HepG2 (cell line): ENCODE results near the gene BOD1.

Experiments used
- ARNT2 ChIP-seq: sonication (generic); formaldehyde crosslinking; IDR thresholded peaks from 2 replicates; pipeline ENCODE4 v1.8.0; 2022; ENCODE audit warnings: mild to moderate bottlenecking, low read depth, missing genetic modification reagents, moderate library complexity
- GFI1 ChIP-seq: sonication (generic); formaldehyde crosslinking; IDR thresholded peaks from 2 replicates; pipeline ENCODE4 v1.5.0; 2020; ENCODE audit warnings: missing genetic modification reagents, mild to moderate bottlenecking, borderline replicate concordance
- MEIS2 ChIP-seq: sonication (generic); formaldehyde crosslinking; IDR thresholded peaks from 2 replicates; pipeline ENCODE4 v1.9.0; 2021; ENCODE audit warnings: mild to moderate bottlenecking, missing genetic modification reagents
- NCOA1 ChIP-seq: sonication (generic); formaldehyde crosslinking; IDR thresholded peaks from 2 replicates; pipeline ENCODE4 v1.9.0; 2021; ENCODE audit warnings: missing genetic modification reagents
- POLR2AphosphoS5 ChIP-seq: IDR thresholded peaks from 2 replicates; pipeline ENCODE4 v1.6.1; 2012; ENCODE audit warnings: low read depth, low read length
- SMC3 ChIP-seq: IDR thresholded peaks from 2 replicates; pipeline ENCODE4 v1.6.1; 2011; ENCODE audit warnings: low read length, improper control_type of control experiment
- SP1 ChIP-seq, 2 experiments: fragments of 450-650 bp in 1 of 2; sonication (generic) in 1 of 2; formaldehyde crosslinking in 1 of 2; IDR thresholded peaks; 2 replicates each; pipeline versions ENCODE4 v1.4.0 to v1.6.1; 2016 to 2020; ENCODE audit warnings: missing genetic modification reagents in 1 of 2
- ZFP36 ChIP-seq: fragments of 150-350 bp; IDR thresholded peaks from 2 replicates; pipeline ENCODE4 v1.6.1; 2018; ENCODE audit warnings: borderline replicate concordance, low read length, low read depth; ENCODE audit not compliant: partially characterized antibody
- ZNF354B ChIP-seq: sonication (generic); formaldehyde crosslinking; IDR thresholded peaks from 2 replicates; pipeline ENCODE4 v1.8.0; 2022; ENCODE audit warnings: mild to moderate bottlenecking, missing genetic modification reagents
- ZNF879 ChIP-seq: sonication (generic); formaldehyde crosslinking; IDR thresholded peaks from 2 replicates; pipeline ENCODE4 v1.8.1; 2023; ENCODE audit warnings: missing genetic modification reagents
- TF ChIP-seq, protein P1 (sequence below): sonication (generic); formaldehyde crosslinking; IDR thresholded peaks from 2 replicates; pipeline ENCODE4 v1.5.0; 2020; ENCODE audit warnings: missing genetic modification reagents
- TF ChIP-seq, protein P2 (sequence below): sonication (generic); formaldehyde crosslinking; IDR thresholded peaks from 2 replicates; pipeline ENCODE4 v1.4.0; 2020; ENCODE audit warnings: missing genetic modification reagents, low read depth, mild to moderate bottlenecking, borderline replicate concordance
- TF ChIP-seq, protein P3 (sequence below): sonication (generic); formaldehyde crosslinking; IDR thresholded peaks from 2 replicates; pipeline ENCODE4 v1.8.1; 2023; ENCODE audit warnings: mild to moderate bottlenecking, missing genetic modification reagents
- TF ChIP-seq, protein P4 (sequence below), 2 experiments: fragments of 450-650 bp in 1 of 2; sonication (generic) in 1 of 2; formaldehyde crosslinking in 1 of 2; IDR thresholded peaks; 2 replicates each; pipeline versions ENCODE4 v1.6.1 to v1.8.0; 2016 to 2022; ENCODE audit warnings: antibody characterized with exemption in 1 of 2, mild to moderate bottlenecking in 1 of 2, missing genetic modification reagents in 1 of 2

DNA sequence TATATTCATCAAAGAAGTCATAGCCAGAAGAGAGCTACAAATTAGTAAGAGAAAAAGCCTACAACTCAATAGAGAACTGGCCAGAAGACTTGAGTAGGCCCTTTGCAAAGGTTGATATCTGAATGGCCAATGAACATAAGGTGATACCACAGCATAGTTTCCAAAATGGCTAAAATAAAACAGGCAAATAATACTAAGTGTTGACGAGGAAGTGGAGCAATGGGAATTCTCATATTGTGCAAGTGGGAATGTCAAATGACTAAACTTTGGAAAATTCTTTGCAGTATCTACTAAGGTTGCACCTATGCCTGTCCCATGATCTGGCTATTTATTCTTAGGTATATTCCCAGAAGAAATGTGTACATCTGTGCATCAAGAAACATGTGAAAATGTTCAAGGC, 48.3 kb downstream of the BOD1 start:
- TF ChIP-seq, protein P1, sequence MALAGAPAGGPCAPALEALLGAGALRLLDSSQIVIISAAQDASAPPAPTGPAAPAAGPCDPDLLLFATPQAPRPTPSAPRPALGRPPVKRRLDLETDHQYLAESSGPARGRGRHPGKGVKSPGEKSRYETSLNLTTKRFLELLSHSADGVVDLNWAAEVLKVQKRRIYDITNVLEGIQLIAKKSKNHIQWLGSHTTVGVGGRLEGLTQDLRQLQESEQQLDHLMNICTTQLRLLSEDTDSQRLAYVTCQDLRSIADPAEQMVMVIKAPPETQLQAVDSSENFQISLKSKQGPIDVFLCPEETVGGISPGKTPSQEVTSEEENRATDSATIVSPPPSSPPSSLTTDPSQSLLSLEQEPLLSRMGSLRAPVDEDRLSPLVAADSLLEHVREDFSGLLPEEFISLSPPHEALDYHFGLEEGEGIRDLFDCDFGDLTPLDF (CRISPR knock-in tag) = no peak
- TF ChIP-seq, protein P2, sequence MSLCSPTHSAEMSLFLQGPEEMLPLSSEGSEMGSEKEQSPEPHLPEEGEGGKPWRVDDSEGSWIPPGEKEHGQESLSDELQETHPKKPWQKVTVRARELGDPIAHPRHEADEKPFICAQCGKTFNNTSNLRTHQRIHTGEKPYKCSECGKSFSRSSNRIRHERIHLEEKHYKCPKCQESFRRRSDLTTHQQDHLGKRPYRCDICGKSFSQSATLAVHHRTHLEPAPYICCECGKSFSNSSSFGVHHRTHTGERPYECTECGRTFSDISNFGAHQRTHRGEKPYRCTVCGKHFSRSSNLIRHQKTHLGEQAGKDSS (CRISPR knock-in tag) = no peak
- no peak for TF ChIP-seq ZNF354B (CRISPR knock-in tag)
- TF ChIP-seq ZNF879 (CRISPR knock-in tag) = no peak
- TF ChIP-seq SP1 (IDR thresholded peaks at IDR 0.05) = no peak
- no peak for TF ChIP-seq SP1 (CRISPR knock-in tag; IDR thresholded peaks at IDR 0.05)
- TF ChIP-seq, protein P3, sequence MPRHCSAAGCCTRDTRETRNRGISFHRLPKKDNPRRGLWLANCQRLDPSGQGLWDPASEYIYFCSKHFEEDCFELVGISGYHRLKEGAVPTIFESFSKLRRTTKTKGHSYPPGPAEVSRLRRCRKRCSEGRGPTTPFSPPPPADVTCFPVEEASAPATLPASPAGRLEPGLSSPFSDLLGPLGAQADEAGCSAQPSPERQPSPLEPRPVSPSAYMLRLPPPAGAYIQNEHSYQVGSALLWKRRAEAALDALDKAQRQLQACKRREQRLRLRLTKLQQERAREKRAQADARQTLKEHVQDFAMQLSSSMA (CRISPR knock-in tag) = no peak
- no peak for TF ChIP-seq GFI1
- TF ChIP-seq POLR2AphosphoS5 = no peak
- TF ChIP-seq, protein P4, sequence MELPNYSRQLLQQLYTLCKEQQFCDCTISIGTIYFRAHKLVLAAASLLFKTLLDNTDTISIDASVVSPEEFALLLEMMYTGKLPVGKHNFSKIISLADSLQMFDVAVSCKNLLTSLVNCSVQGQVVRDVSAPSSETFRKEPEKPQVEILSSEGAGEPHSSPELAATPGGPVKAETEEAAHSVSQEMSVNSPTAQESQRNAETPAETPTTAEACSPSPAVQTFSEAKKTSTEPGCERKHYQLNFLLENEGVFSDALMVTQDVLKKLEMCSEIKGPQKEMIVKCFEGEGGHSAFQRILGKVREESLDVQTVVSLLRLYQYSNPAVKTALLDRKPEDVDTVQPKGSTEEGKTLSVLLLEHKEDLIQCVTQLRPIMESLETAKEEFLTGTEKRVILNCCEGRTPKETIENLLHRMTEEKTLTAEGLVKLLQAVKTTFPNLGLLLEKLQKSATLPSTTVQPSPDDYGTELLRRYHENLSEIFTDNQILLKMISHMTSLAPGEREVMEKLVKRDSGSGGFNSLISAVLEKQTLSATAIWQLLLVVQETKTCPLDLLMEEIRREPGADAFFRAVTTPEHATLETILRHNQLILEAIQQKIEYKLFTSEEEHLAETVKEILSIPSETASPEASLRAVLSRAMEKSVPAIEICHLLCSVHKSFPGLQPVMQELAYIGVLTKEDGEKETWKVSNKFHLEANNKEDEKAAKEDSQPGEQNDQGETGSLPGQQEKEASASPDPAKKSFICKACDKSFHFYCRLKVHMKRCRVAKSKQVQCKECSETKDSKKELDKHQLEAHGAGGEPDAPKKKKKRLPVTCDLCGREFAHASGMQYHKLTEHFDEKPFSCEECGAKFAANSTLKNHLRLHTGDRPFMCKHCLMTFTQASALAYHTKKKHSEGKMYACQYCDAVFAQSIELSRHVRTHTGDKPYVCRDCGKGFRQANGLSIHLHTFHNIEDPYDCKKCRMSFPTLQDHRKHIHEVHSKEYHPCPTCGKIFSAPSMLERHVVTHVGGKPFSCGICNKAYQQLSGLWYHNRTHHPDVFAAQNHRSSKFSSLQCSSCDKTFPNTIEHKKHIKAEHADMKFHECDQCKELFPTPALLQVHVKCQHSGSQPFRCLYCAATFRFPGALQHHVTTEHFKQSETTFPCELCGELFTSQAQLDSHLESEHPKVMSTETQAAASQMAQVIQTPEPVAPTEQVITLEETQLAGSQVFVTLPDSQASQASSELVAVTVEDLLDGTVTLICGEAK (IDR thresholded peaks at IDR 0.05) = no peak
- TF ChIP-seq, protein P4 (CRISPR knock-in tag; IDR thresholded peaks at IDR 0.05) = no peak
- no peak for TF ChIP-seq ZFP36
- no peak for TF ChIP-seq SMC3
- TF ChIP-seq ARNT2 (CRISPR knock-in tag) = no peak
- no peak for TF ChIP-seq NCOA1
- no peak for TF ChIP-seq MEIS2 (CRISPR knock-in tag)
